OCI-LY7 (cell line): ENCODE data around the gene IRF3. TPM values are rescaled to one million over a fixed set of nuclear protein-coding genes. Genes with fewer than 3 reads are reported as not detected.

Source experiments
- BruUV-seq: library from RNA; stranded (reverse); fragments of 400-500 nt; replicated peaks from 2 replicates; lab custom pipeline; 2021; lab: Mats Ljungman, UMichigan
- CTCF ChIA-PET: fragments of 300-600 bp; sonication (Branson Sonifier 250); formaldehyde crosslinking; loops from one replicate; lab custom pipeline; 2022; ENCODE audit warnings: antibody characterized with exemption; ENCODE audit not compliant: unreplicated experiment; lab: Charles Lee
- POLR2A ChIA-PET: fragments of 300-600 bp; sonication (Branson Sonifier 250); formaldehyde crosslinking; loops from one replicate; lab custom pipeline; 2022; ENCODE audit warnings: antibody characterized with exemption; lab: Charles Lee
- DNase-seq: peaks from one replicate; pipeline ENCODE4 v3.0.0-alpha.2; 2015; ENCODE audit warnings: low spot score
- H2AFZ ChIP-seq: fragments of 200-600 bp; sonication (generic), shearing (Covaris generic); 2 replicates; pipeline ENCODE4 v1.6.1; 2014; ENCODE audit warnings: mild to moderate bottlenecking, antibody characterized with exemption, low read length, moderate library complexity
- H3K27ac ChIP-seq: fragments of 200-600 bp; sonication (generic); 2 replicates; pipeline ENCODE4 v1.5.1; 2014; ENCODE audit warnings: mixed run types, low read depth, mild to moderate bottlenecking, moderate library complexity, low read length, inconsistent platforms; ENCODE audit not compliant: poor library complexity, severe bottlenecking
- H3K36me3 ChIP-seq: fragments of 200-600 bp; sonication (generic); 2 replicates; pipeline ENCODE4 v1.6.1; 2014; ENCODE audit warnings: mild to moderate bottlenecking, antibody characterized with exemption, low read length, moderate library complexity, mixed read lengths; ENCODE audit not compliant: insufficient read depth
- H3K4me1 ChIP-seq: fragments of 200-600 bp; sonication (generic); 2 replicates; pipeline ENCODE4 v1.5.1; 2014; ENCODE audit warnings: mild to moderate bottlenecking, low read length; ENCODE audit not compliant: insufficient read depth, poor library complexity, severe bottlenecking
- H3K4me2 ChIP-seq: fragments of 200-600 bp; sonication (generic); 2 replicates; pipeline ENCODE4 v1.6.1; 2014; ENCODE audit warnings: mild to moderate bottlenecking, low read length
- H3K4me3 ChIP-seq: fragments of 200-600 bp; sonication (generic); 2 replicates; pipeline ENCODE4 v1.5.1; 2014; ENCODE audit warnings: mild to moderate bottlenecking, low read depth, low read length; ENCODE audit not compliant: poor library complexity, severe bottlenecking
- H3K79me2 ChIP-seq: fragments of 200-600 bp; sonication (generic); 2 replicates; pipeline ENCODE4 v1.6.1; 2016; ENCODE audit warnings: low read depth, mild to moderate bottlenecking, low read length, moderate library complexity, mixed read lengths; ENCODE audit not compliant: insufficient read depth
- H3K9me2 ChIP-seq: fragments of 200-600 bp; sonication (generic); 2 replicates; pipeline ENCODE4 v1.6.1; 2016; ENCODE audit warnings: mild to moderate bottlenecking, low read length, mixed read lengths; ENCODE audit not compliant: insufficient read depth
- H3K9me3 ChIP-seq: fragments of 200-600 bp; sonication (generic); 2 replicates; pipeline ENCODE4 v1.6.1; 2014; ENCODE audit warnings: mild to moderate bottlenecking, mixed run types, low read length, mixed read lengths
- H4K20me1 ChIP-seq: fragments of 200-600 bp; sonication (generic); 2 replicates; pipeline ENCODE4 v1.6.1; 2014; ENCODE audit warnings: mild to moderate bottlenecking, antibody characterized with exemption, low read length, moderate library complexity, mixed read lengths; ENCODE audit not compliant: insufficient read depth
- CTCF ChIP-seq: fragments of 200-600 bp; sonication (generic); conservative IDR thresholded peaks from 2 replicates; pipeline ENCODE4 v1.5.1; 2014; ENCODE audit warnings: mild to moderate bottlenecking, antibody characterized with exemption, low read length, moderate library complexity, mixed read lengths
- EZH2phosphoT487 ChIP-seq: fragments of 200-600 bp; sonication (generic); IDR thresholded peaks from 2 replicates; pipeline ENCODE4 v1.6.1; 2018; ENCODE audit warnings: low read depth, borderline replicate concordance, mild to moderate bottlenecking, mixed run types, antibody characterized with exemption, low read length, moderate library complexity, mixed read lengths
- intact Hi-C: fragments of 100-400 bp; cut with micrococcal nuclease; formaldehyde crosslinking; loops from one replicate; pipeline ENCODE4 v1.10.0; 2022; ENCODE audit not compliant: unreplicated experiment
- total RNA-seq, 2 experiments: library from RNA; depleted of rRNA in 1 of 2; stranded (reverse); fragments of >200 nt in 1 of 2; shearing (Covaris generic) in 1 of 2; gene quantifications; 2 replicates each; pipeline ENCODE4 v1.2.3, GENCODE V29; 2014 to 2022

Gene IRF3
- total RNA-seq, 2 experiments from 2014 or later = 96.6 to 116 TPM

- Histone ChIP-seq H3K36me3 (peaks cover 91% of the 10 kb centered on the region), H3K4me3 (no peak overlapping the region), H3K9me2 (no peaks in the 10 kb centered on the region), H3K79me2 (no peaks in the 10 kb centered on the region), H2AFZ (no peak overlapping the region), H3K4me2 (no peak overlapping the region), H3K4me1 (no peaks in the 10 kb centered on the region), H4K20me1 (no peaks in the 10 kb centered on the region), H3K27ac (no peak overlapping the region), H3K9me3 (no peaks in the 10 kb centered on the region)
- no TSS peak for BruUV-seq
- no peak for DNase-seq
- TF ChIP-seq EZH2phosphoT487 (no peak), CTCF (no peak)
- ChIA-PET POLR2A (interaction anchor here (0.5 kb wide), 1 partner anchor 9 kb away, joined by 3 read pairs; no protein-coding TSS in a partner anchor), CTCF (no interaction called here)
- intact Hi-C loops = no loop called here
Observed at GRCh38 chr19:49657493-49658138, 8.0 kb downstream of the IRF3 start.

GRCh38 chr19:49656456-49657109 is 9.1 kb downstream of the IRF3 start:
- DNase-seq = no peak
- CTCF ChIA-PET = no interaction called here
- Histone ChIP-seq H3K9me3 (no peaks in the 10 kb centered on the region), H3K79me2 (no peaks in the 10 kb centered on the region), H3K4me3 (no peak overlapping the region), H2AFZ (no peak overlapping the region), H3K9me2 (no peaks in the 10 kb centered on the region), H3K4me2 (no peak overlapping the region), H4K20me1 (no peaks in the 10 kb centered on the region), H3K27ac (no peak overlapping the region), H3K36me3 (peaks cover 86% of the 10 kb centered on the region), H3K4me1 (no peaks in the 10 kb centered on the region)
- intact Hi-C loops = no loop called here
- no TSS peak for BruUV-seq
- TF ChIP-seq CTCF (no peak), EZH2phosphoT487 (no peak)
- POLR2A ChIA-PET = interaction anchor here (0.6 to 1.9 kb wide), 2 partner anchors 15 to 19 kb away, joined by 5 read pairs; partner anchors contain the start of gene SCAF1
